ENCODE measurements around the gene TUNAR.
"Not testable (repeated sequence)": the region's sequence is repeated elsewhere in the genome, so short reads cannot be mapped to it uniquely, and the experiment has no call there.

The TUNAR gene

DNA sequence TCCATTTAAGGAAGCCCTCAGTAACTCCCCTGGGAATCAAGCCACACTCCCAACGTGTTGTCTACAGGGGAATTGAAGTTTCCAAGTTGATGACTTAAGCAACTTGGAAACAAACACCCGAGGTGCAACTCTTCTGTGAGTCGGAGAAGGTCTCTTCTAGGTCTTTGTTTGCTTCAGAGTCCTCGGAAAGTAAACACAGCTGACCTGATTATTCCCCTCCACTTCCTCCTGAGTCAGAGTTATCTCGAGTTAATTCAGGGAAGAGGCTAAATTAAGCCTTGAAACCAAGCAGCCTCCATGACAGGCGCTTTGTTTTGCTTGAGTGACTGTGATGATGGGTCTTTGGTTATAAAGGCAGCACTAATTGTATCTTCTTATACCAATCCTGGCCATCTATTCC lies 41.8 kb downstream of the TUNAR start:
- DNase-seq (ENCODE audit: low read depth in 3 of 3), result no peak

DNA sequence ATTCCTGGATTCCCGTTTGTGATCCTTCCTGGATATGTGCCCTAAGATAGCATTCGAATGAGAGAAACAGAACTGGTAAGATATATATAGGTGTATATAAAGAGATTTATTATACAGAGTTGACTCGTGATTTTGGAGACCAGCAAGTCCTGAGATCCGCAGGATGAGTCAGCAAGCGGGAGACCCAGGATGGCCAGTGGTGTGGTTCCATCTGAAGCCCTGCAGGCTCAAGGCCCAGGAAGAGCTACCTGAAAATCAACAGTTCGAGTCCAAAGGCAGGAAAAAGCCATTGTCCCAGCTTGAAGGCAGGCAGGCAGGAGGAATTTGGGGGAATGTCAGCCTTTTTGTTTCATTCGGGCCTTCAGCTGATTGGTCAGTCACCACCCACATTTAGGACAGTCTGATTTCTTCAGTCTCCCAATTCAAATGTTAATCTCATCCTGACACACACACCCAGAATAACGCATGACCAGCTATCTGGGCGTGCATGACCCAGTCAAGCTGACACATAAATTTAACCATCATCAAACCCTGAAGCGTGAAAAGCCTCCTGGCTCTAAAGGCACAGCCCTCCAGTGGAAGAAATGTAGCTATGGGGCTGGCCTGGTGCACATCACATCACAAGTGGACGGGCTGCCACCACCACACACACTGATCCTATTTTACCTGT lies 44.3 kb downstream of the TUNAR start:
- no peak for DNase-seq (ENCODE audit: low read depth in 3 of 3)

DNA sequence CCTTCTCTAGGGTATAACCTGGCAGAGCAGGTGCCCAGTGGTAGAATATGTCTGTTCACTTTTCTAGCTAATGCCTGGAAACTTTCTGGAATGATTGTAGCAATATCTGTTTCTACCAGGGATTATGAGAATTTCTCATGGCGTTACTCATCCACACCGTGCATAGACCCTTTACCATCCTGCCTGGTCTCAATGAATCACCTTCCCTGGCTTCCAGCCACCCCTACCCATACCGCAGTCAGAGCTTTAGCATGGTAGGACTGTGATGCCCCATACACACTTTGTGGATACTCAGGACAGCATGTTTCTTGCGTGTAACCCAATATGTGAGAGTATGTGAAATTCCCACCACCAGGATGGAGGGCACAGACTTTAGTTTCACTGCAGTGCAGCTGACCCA lies 45.4 kb downstream of the TUNAR start:
- DNase-seq (ENCODE audit: low read depth in 3 of 3), result no peak

DNA sequence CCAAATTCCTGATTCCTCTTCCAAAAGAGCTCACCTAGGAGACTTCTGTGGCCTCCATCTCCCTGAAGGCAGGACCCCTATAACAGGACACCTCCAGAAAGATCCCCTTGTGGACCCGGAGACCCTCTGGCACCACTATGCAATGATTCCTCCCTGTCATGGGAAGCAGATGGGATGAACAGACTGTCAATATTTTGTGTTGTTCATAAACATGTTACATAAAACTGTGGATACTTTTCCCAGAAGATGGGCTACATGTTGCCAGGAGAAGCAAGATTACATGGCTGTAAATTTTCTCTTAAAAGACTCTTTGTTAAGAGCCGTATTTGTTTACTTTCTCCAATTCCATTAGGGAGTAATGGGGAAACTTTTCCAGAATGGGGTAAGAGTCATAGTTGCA lies 52.1 kb downstream of the TUNAR start:
- DNase-seq (ENCODE audit: low read depth in 3 of 3), result no peak

DNA sequence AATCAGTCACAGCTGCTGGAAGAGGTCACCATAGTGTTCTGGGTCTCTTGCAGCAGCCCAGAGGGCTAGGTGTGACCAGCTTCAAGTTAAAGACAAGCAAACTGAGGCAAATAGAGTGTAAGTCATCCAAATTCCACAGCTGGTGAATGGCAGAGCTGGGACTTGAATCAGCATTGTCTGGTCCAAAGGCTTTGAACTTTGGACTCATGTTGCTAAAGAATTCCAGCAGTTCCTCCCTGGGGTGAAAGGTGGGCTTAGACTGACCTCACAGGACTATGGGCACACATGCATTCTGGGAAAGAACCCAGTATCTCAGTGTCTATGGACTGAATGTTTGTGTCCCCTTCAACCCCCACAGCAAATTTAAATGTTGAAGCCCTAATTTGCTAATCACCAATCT lies 54.8 kb downstream of the TUNAR start:
- DNase-seq (ENCODE audit: low read depth in 3 of 3), result no peak

DNA sequence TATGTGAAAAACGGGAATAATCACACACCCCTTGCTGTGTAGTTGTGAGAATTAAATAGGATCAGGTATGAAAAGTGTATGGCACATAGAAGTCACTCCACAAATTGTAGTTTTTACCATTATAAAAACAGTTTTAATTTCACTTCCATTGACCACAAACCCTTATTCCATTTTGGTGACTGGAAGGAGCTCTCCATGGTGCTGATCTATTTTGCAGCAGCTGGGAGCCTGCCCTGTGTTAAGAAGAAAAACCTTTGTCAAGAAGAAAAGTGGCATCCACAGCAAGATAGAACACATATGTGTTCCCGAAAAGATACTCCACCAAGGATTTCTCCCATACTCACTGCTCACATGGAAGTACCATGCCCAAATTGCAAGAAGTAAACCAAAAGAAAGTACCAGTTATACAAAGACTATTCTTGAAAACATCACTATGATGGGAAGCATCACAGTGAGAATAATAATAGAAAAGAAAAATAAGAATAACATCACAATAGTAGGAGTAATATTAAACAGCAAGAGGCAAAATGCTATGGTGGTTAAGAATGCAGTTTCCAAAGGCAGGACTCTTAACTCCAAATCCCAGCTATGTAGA lies 58.7 kb downstream of the TUNAR start:
- peak in 1 of 3 donors; percentile 1 for DNase-seq (ENCODE audit: low read depth in 3 of 3)

DNA sequence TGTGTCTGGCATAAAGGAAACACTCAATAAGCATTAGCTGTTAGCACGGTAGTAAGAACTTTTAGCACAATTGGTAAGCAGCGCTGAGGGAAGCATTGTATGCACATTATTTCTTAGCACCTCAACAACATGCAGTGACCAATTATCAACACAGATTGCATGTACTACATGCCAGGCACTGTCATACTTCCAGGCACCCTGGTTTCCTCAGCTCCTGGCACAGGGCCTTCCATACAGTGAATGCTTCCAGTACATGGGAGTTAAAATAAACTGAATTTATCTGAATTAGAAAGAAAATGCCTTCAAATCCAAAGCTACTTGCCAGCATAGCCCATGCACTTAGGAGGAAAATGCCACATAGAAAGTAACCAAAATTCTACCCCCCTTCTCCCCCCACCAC lies 59.4 kb downstream of the TUNAR start:
- DNase-seq (ENCODE audit: low read depth in 3 of 3), result no peak

DNA sequence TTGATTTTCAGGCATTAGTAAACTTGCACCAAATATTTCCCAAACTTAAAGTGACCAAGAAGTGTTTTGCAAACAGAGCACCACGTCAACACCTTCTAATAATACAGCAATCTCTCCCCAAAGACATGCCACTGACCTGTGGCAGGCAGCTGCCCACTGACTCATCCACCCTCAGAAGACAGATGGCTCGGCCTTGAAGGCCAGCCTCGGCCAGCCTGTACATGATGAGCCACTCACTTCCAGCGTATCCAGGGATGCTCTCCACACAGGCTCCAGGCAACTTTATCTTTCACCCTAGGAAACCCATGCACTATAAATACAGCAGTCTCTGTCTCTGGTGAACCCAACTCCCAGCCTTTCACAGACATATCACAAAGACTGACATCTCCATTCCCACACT lies 62.7 kb downstream of the TUNAR start:
- DNase-seq (ENCODE audit: low read depth in 3 of 3), result no peak

DNA sequence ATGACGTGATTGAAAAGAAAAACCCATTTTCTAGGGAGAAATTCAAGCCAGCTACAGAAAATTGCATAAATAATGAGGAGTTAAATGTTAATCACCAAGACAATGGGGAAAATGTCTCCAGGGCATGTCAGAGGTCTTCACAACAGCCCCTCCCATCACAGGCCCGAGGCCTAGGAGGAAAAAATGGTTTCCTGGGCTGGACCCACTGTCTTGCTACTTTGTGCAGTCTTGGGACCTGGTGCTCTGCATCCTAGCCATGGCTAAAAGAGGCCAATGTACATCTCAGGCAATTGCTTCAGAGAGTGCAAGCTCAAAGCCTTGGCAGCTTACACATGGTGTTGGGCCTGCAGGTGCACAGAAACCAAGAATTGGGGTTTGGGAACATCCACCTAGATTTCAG lies 65.3 kb downstream of the TUNAR start:
- no peak for DNase-seq (ENCODE audit: low read depth in 3 of 3)

DNA sequence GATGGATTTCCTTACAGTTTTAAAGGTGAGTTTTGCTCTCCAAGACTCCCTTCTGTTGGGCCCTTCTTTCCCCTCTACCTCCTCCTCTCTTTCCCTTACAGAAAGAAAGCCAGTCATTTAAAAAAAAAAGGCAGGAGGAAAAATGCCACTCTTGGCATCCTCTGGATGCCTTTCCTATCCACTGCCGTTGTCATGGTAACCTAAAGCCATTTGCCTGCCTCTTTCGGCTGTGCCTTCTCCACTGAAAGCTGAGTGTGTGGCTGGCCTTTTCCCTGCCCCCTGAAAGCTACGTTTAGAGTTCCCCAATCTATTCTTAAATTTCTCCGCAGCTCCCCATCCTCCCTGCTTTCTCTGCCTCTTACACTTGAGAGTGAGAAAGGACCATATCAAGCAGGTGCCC lies 67.1 kb downstream of the TUNAR start:
- no peak for DNase-seq (ENCODE audit: low read depth in 3 of 3)

DNA sequence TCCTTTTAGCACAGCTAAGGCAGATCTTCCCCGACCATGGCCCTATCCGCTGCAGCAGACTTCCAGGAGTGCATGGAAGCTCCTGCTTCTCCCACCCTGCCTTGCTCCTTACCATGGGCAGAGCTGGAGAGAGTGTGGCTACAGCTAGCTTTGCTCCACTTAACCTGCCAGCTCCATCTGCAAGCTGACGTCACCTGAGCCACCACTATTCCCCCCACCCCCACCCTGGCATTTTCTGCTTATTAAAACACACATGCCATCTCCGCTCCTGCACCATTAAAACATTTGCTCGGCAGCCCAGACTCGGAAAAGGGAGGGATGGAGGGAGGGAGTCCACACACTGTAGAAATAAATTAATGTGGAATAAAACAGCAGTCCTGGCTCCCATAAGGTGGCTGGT lies 67.8 kb downstream of the TUNAR start:
- no peak for DNase-seq (ENCODE audit: low read depth in 3 of 3)

DNA sequence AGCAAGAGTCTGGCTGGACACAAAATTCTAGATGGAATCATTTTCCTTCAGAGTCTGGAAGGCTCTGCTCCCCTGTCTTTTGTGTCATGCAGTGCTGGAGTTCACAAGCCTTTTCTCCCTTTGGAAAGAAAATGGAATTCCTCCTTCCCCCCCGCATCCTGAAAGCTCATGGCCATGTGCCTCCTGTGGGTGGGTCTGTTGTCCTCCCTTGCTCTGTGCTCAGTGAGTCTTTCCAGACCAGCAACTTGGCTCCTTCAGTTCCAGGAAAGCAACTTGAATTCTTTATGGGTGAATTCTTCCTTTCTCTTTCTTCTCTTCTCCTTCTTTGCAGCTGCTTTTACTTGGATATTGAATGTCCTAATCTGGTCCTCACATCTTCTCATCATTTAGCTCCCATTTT lies 70.2 kb downstream of the TUNAR start:
- DNase-seq (ENCODE audit: low read depth in 3 of 3), result no peak

DNA sequence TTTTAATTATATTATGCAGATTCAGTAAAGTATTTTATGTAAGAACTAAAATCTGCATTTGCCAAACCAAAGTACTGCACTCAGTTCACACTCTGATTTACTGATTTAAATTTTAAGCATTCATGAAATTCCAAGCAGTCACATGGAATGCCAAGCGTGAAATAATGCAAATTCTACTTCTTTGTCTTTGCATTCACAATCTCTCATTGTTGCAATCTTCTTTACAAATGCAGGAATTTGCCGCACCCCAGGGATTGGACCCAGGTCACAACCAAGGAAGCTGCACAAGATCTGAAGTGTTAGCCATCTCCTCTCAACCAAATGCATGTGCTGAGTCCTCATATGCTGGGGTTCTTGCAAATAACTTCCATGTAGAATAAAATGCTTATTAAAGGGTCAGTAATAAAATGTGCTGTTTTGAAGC lies 71.9 kb downstream of the TUNAR start:
- no peak for DNase-seq (ENCODE audit: low read depth in 3 of 3)

DNA sequence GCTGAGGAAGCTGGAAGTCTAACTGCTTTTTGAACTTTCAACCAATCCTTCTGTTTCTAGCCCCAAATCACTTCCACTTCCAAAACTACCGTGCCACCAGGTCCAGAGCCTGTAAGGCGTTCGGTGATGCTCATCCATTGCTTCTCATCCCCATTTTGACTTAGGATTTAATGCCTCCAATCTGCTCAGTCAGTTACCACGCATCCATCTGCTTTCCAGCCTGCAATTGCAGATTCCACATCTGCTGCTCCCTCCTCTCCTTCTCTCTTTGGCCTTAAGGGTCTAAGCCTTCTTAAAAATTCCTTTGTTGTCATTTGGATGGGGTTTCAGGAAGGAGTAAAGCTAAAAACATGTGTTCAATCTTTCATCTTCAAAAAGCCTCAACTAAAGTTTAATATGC lies 74.7 kb downstream of the TUNAR start:
- DNase-seq (ENCODE audit: low read depth in 3 of 3), result no peak

DNA sequence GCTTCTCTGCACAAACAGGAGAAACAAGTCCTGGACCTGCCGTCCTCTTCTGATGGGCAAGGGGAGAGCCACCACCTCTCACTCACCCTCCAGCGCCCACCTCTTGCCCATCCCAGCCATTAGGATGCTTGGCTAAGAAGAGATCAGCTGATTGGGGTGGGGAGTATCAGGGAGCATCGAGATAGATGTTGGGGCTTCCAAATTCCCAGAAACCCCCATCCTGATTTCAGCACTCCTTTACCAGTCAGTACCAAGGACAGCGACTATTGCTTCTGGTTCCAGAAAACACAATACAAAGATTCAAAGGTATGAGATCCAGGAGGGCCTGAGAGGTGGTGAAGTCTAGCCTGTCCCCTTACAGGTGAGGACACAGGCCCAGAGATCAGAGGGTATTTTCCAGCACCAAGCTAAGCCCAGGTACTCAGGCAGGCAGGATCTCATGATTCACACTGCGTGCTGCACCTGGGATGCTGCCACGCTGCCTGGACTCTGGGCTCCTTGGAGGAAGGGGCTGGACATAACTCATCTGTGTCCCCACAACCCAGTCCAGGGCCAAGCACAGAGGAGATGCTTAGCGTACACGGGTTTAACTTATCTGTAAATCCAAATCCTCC lies 76.6 kb downstream of the TUNAR start:
- no peak for DNase-seq (ENCODE audit: low read depth in 3 of 3)

DNA sequence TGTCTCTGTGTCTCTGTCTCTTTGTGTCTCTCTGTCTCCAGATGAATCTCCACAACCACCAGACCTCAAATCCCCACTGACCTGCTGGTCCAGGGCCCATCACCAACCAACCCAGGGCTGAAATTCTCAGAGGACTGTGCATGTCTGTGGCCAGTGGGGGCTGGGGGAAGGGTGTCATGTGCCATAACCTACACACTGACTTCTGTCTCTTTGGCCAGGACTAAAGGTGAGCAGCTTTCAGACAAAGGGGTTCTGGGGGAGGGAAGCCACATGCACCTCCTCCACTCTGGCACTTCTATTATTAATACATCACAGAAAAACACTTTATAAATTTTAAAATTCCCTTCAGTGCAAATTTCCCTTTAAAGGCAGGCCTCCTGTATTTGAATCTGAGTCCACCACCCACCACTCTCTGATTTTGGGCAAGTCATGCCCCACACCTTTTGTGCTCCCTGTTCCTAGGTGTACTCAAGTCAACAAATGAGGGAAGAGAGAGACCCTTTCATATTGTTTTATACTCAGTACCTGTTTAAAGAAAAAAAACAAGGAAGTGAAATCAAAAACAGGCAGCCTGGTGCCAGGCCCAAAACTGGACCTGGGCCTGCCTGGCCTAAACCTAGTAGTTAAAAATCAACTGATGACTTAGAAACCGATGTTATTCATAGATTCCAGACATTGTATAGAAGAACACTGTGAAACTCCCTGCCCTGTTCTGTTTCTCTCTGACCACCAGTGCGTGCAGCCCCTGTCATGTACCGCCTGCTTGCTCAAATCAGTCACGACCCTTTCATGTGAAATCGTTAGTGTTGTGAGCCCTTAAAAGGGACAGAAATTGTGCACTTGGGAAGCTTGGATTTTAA lies 80.2 kb downstream of the TUNAR start:
- DNase-seq (ENCODE audit: low read depth in 3 of 3), result no peak

DNA sequence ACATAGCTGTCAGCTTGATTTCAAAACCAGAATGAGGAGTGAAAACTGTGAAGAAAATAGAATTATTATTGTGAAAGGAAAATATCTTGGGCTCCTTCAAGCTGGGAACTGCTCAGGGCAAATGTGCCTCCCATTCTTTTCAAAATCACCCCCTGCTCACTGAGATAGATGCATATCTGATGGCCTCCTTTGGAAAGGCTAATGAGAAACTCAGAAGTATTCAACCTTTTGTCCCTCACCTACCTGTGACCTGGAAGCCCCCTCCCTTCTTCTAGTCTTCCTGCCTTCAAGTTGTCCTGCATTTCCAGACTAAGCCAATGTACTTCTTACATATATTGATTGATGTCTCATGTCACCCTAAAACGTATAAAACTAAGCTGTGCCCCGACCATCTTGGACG lies 81.5 kb downstream of the TUNAR start:
- DNase-seq (ENCODE audit: low read depth in 3 of 3), result no peak

DNA sequence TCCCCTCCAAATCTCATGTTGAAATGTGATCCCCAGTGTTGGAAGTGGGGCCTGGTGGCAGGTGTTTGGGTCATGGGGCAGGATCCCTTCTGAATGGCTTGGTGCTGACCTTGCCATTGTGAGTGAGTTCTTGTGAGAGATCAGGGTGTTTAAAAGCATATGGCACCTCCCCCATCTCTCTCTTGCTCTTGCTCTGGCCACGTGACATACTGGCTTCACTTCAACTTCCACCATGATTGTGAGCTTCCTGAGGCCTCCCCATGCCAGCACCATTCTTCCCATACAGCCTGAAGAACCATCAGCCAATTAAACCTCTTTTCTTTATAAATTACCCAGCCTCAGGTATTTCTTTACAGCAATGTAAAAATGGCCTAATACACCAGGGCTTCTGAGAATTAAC lies 82.7 kb downstream of the TUNAR start:
- no peak for DNase-seq (ENCODE audit: low read depth in 3 of 3)

DNA sequence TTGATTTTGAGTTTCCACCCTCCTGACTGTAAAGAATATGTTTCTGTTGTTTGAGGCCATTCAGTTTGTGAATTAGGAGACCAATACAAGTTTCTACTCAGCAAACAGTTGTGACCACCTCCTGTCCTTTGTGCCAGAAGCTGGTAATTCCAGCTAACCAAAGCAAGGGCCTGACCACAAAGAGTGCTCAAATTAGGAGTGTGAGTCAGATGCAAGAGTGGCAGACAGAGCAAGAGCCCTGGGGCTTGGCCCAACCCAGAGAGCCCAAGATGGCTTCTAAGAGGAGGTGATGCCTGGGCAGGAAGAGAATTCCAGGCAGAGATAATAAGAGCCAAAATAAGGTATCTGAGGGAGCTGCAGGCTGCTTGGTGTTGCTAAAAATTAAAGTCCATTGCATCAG lies 84.8 kb downstream of the TUNAR start:
- no peak for DNase-seq (ENCODE audit: low read depth in 3 of 3)

DNA sequence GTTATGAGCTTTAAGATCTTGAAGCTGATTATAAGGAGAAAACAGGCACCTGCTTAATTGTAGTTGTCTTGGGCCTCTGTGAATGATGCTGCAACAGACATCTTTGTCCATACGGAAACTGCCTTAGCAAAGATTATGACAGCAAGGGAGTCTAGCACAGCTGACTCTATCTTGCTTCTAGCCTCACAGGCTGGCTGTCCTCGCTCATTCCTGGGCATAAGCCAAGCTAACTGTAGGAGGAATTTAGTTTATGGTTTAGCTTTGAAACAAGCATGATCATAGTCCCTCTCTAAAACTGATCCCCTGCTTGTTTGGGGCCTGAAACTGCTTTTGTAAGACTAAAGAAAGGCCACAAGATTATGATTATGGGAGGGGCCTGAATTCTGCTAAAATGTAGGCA lies 88.3 kb downstream of the TUNAR start:
- DNase-seq (ENCODE audit: low read depth in 3 of 3), result no peak

DNA sequence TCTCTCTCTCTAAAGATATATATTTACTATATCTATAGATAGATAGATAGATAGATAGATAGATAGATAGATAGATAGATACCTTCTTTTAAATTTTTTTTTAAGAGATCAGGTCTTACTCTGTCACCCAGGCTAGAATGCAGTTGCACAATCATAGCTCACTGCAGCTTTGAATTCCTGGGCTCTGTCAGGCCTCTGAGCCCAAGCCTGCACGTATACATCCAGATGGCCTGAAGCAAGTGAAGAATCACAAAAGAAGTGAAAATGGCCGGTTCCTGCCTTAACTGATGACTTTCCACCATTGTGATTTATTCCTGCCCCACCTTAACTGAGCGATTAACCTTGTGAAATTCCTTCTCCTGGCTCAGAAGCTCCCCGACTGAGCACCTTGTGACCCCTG lies 91.4 kb downstream of the TUNAR start:
- not testable (repeated sequence) for DNase-seq (ENCODE audit: low read depth in 3 of 3)

All from stimulated activated CD4-positive, alpha-beta T cell treated with anti-CD3 and anti-CD28 coated beads, TNF-alpha, amount 100 ng/mL, for 48 hours (primary cell).